OCI-LY7 (cell line): Measurements from ENCODE around the gene ADAM11.

ENCODE experiments used
- EZH2phosphoT487 ChIP-seq: fragments of 200-600 bp; sonication (generic); IDR thresholded peaks from 2 replicates; pipeline ENCODE4 v1.6.1; 2018; ENCODE audit warnings: low read depth, borderline replicate concordance, mild to moderate bottlenecking, mixed run types, antibody characterized with exemption, low read length, moderate library complexity, mixed read lengths
- TF ChIP-seq, protein P1 (sequence below): fragments of 200-600 bp; sonication (generic); conservative IDR thresholded peaks from 2 replicates; pipeline ENCODE4 v1.5.1; 2014; ENCODE audit warnings: mild to moderate bottlenecking, antibody characterized with exemption, low read length, moderate library complexity, mixed read lengths

DNA sequence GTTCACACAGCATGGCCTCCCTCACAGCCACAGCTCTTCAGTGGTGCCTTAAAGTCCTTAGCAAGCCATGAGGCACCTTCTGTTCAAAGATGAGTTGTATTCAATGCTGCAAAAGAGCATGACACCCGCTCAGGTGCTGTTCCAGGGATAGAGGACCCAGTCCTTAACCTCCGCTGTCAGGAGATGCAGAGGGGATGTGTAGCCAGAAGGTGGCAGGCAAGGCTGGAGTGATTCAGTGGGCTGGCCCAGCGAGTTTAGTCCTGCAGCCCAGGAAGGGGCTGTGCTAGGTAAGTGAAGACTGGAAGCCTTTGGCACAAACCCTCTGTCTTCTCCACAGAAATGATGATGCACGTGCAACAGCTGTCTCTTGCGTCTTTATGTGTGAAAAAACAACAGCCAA lies 25.0 kb upstream of the ADAM11 start:
- TF ChIP-seq, protein P1, sequence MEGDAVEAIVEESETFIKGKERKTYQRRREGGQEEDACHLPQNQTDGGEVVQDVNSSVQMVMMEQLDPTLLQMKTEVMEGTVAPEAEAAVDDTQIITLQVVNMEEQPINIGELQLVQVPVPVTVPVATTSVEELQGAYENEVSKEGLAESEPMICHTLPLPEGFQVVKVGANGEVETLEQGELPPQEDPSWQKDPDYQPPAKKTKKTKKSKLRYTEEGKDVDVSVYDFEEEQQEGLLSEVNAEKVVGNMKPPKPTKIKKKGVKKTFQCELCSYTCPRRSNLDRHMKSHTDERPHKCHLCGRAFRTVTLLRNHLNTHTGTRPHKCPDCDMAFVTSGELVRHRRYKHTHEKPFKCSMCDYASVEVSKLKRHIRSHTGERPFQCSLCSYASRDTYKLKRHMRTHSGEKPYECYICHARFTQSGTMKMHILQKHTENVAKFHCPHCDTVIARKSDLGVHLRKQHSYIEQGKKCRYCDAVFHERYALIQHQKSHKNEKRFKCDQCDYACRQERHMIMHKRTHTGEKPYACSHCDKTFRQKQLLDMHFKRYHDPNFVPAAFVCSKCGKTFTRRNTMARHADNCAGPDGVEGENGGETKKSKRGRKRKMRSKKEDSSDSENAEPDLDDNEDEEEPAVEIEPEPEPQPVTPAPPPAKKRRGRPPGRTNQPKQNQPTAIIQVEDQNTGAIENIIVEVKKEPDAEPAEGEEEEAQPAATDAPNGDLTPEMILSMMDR: peak; percentile 64
- TF ChIP-seq EZH2phosphoT487: no peak
